GM12892 (cell line): Measurements from ENCODE around the gene SGSH. TPM values are rescaled to one million over a fixed set of nuclear protein-coding genes. Genes with fewer than 3 reads are reported as not detected.

ENCODE experiments used
- DNase-seq: peaks from one replicate; pipeline ENCODE4 v3.0.0; 2011; ENCODE audit not compliant: insufficient read length
- FAIRE-seq: peaks from 2 replicates; lab custom pipeline; 2011; peaks lifted over from hg19 to GRCh38; lab: Jason Lieb, UNC
- POLR2A ChIP-seq: IDR thresholded peaks from 2 replicates; pipeline ENCODE4 v1.6.1; 2011; ENCODE audit warnings: low read depth, low read length, control low read depth
- POLR2AphosphoS5 ChIP-seq: IDR thresholded peaks from 2 replicates; pipeline ENCODE4 v1.6.1; 2011; ENCODE audit warnings: low read depth, low read length, control low read depth
- TAF1 ChIP-seq: IDR thresholded peaks from 2 replicates; pipeline ENCODE4 v1.6.1; 2011; ENCODE audit warnings: low read depth, mild to moderate bottlenecking, control low read depth, low read length, borderline replicate concordance
- polyA plus RNA-seq: library from polyadenylated mRNA; unstranded; fragments of >200 nt; gene quantifications from one replicate; pipeline ENCODE4 v1.2.1, GENCODE V29; 2012; ENCODE audit warnings: missing spikeins, inconsistent platforms; ENCODE audit not compliant: missing spikeins

Gene SGSH
- polyA plus RNA-seq: 9.6 TPM

- 0 out of 2 replicates have a peak, but pooled peaks have one; percentile 2 for TF ChIP-seq TAF1
- no peak for TF ChIP-seq POLR2A
- FAIRE-seq: peak; percentile 38
- DNase-seq: peak; percentile 92
Measured at GRCh38 chr17:80220054-80220735, at the start of gene SGSH, which contains the start of gene SLC26A11. TSS of gene SGSH (minus strand) at chr17:80220333. CDS start at chr17:80220313, 20 bp downstream. TSS of gene SLC26A11 (plus strand) at chr17:80220427. CDS start at chr17:80221561, 1,134 bp downstream.

- DNase-seq (no peak), FAIRE-seq (no peak)
- TF ChIP-seq POLR2A (no peak), TAF1 (no peak), POLR2AphosphoS5 (no peak)
Measured at GRCh38 chr17:80269405-80269807, 49.3 kb upstream of the SGSH start.

GRCh38 chr17:80268427-80268826, 48.3 kb upstream of the SGSH start:
- FAIRE-seq (no peak), DNase-seq (no peak)
- TF ChIP-seq POLR2A (no peak), TAF1 (no peak), POLR2AphosphoS5 (no peak)

GRCh38 chr17:80267391-80267790, 47.3 kb upstream of the SGSH start:
- DNase-seq: no peak
- no peak for FAIRE-seq
- no peak for TF ChIP-seq POLR2A
- TF ChIP-seq POLR2AphosphoS5: no peak
- TF ChIP-seq TAF1: no peak

GRCh38 chr17:80265205-80266068, 45.3 kb upstream of the SGSH start:
- FAIRE-seq: no peak
- DNase-seq: no peak
- TF ChIP-seq POLR2AphosphoS5 (no peak; the same call in 1 of the 2 replicates), POLR2A (no peak), TAF1 (no peak)

- no peak for FAIRE-seq
- no peak for DNase-seq
- TF ChIP-seq TAF1: no peak
- no peak for TF ChIP-seq POLR2AphosphoS5
- no peak for TF ChIP-seq POLR2A
Measured at GRCh38 chr17:80264205-80265075, 44.3 kb upstream of the SGSH start.

GRCh38 chr17:80263253-80264204, 43.4 kb upstream of the SGSH start:
- DNase-seq (peak; percentile 86), FAIRE-seq (peak; percentile 90)
- TF ChIP-seq POLR2A: peak; percentile 99
- TF ChIP-seq POLR2AphosphoS5: peak; percentile 98
- TF ChIP-seq TAF1: peak; percentile 50; the same call in 1 of the 2 replicates

GRCh38 chr17:80262775-80263244, 42.7 kb upstream of the SGSH start:
- FAIRE-seq: no peak
- no peak for DNase-seq
- TF ChIP-seq POLR2AphosphoS5: no peak

GRCh38 chr17:80262291-80262690, 42.2 kb upstream of the SGSH start:
- no peak for TF ChIP-seq POLR2AphosphoS5
- no peak for TF ChIP-seq POLR2A
- no peak for TF ChIP-seq TAF1
- no peak for FAIRE-seq
- no peak for DNase-seq

- TF ChIP-seq POLR2AphosphoS5 (no peak), TAF1 (no peak), POLR2A (no peak)
- FAIRE-seq (no peak), DNase-seq (no peak)
Measured at GRCh38 chr17:80261895-80262279, 41.8 kb upstream of the SGSH start.
